ENCODE results near the gene UCK1. TPM values are rescaled to one million over a fixed set of nuclear protein-coding genes. Genes with fewer than 3 reads are reported as not detected.

The UCK1 gene
- total and polyA plus RNA-seq, 2 of the 4 experiments (the other 2 are of a cell fraction): 17.9 to 21.4 TPM

DNA sequence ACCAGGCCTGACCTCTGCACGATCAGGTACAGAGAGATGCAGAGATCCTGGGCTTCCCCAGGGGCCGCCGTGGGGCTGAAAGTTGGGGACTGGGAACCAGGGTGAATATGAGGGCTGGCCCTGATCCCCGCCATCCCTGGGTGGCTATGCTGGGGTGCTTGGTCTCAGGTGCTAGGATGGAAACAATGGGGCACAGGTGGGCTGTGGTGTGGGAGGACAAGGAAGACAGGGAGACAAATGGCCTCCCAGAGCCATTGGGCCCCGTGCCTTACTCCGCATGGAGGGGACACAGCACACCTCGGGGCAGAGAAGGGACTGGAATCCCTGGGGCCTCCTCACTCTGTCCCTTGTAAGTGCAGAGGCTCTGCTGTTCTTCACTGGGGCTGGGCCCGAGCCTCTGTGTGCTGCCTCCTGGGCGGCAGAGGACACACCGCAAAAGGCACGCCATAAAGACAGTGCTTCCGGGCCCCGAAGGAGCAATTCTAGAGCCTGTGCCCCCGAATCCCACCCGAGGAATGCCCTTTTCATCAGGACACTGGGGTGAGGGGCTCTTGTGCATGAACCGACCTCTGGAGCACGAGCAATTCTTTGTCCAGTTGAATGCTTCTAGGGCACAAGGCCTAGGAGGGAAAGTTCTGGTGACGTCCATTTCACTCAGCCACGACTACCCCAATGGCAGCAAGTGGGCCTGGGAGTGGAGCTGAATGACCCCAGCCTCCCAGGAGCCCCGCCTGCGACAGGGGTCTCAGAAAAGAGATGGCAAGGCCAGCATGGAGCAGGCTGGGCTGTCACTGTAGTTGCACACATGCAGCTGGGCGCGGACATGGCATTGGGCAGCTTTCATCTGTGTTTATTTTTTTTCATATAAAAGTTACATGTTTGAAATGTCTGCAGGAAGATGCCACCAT, 45.1 kb upstream of the UCK1 start:
- H2BK5ac ChIP-seq (ENCODE audit: low read depth, low read length, poor library complexity, severe bottlenecking): no peak overlapping the region
- no peaks in the 10 kb centered on the region for H3K79me1 ChIP-seq (ENCODE audit: low read depth in 1 of 2, low read length in 2 of 2)
- no peak overlapping the region for H3K56ac ChIP-seq (ENCODE audit: extremely low read depth, insufficient read depth, low read length)
- H3K4me2 ChIP-seq (ENCODE audit: low read depth, low read length): no peak overlapping the region
- H3K27me3 ChIP-seq (ENCODE audit: control insufficient read depth, insufficient read depth, low read length): no peaks in the 10 kb centered on the region
- no peaks in the 10 kb centered on the region for H3K4me1 ChIP-seq (ENCODE audit: control insufficient read depth, insufficient read depth, low read length)
- 95% methylated on average over 13 of the region's 23 CpGs; no CpG with 5 or more reads in 1 of the 2 experiments for WGBS, 2 experiments (ENCODE audit: extremely low coverage in 2 of 2, insufficient read length in 1 of 2)
- H2AK9ac ChIP-seq (replicated peaks; ENCODE audit: low read depth, low read length, poor library complexity): peak overlapping the region; percentile 50
- BruUV-seq (replicated peaks): no TSS peak
- POLR2A ChIA-PET (ENCODE audit: unreplicated experiment): no interaction called here
- no peak overlapping the region for H4K5ac ChIP-seq (ENCODE audit: low read depth, low read length)
- no peak overlapping the region for H3K27ac ChIP-seq (ENCODE audit: insufficient read depth, low read length)
- H2BK20ac ChIP-seq (ENCODE audit: low read depth, low read length): no peak overlapping the region
- CTCF ChIA-PET: no interaction called here
- no peak overlapping the region for H3K14ac ChIP-seq (replicated peaks; ENCODE audit: low read depth, low read length)
- intact Hi-C loops (cut with micrococcal nuclease): no loop called here
- H2BK15ac ChIP-seq (ENCODE audit: low read depth, low read length): no peak overlapping the region
- no peak overlapping the region for H2BK120ac ChIP-seq (ENCODE audit: low read depth, low read length)
- H4K20me1 ChIP-seq (ENCODE audit: insufficient read depth, low read length): no peaks in the 10 kb centered on the region
- H2AFZ ChIP-seq (replicated peaks; ENCODE audit: low read length, poor library complexity): no peak overlapping the region
- DNase-seq: no peak
- dilution Hi-C loops (cut with HindIII; ENCODE audit: low sequenced_read_pairs, unreplicated experiment): no loop called here
- no peaks in the 10 kb centered on the region for H3K9me3 ChIP-seq (ENCODE audit: control insufficient read depth, insufficient read depth, low read length)
- no peak overlapping the region for H3K9ac ChIP-seq (ENCODE audit: low read depth, low read length)
- H3K23ac ChIP-seq (ENCODE audit: low read depth, low read length): no peak overlapping the region
- no peak overlapping the region for H3K4ac ChIP-seq (ENCODE audit: low read depth, low read length)
- no peak overlapping the region for H2AK5ac ChIP-seq (ENCODE audit: low read depth, low read length)
- 0 out of 2 replicates have a peak, but pooled peaks cover 3% of the 10 kb centered on the region for H3K9me1 ChIP-seq (ENCODE audit: insufficient read depth, low read length)
- ATAC-seq (ENCODE audit: low read depth): no peak
- H3K4me3 ChIP-seq (ENCODE audit: insufficient read depth, low read depth, low read length): no peak overlapping the region
- no peak for TF ChIP-seq RFX5 (IDR thresholded peaks at IDR 0.05; ENCODE audit: low read depth, low read length)
- no peak for TF ChIP-seq BHLHE40 (IDR thresholded peaks at IDR 0.05; ENCODE audit: low read depth, low read length)
- TF ChIP-seq, protein P1, sequence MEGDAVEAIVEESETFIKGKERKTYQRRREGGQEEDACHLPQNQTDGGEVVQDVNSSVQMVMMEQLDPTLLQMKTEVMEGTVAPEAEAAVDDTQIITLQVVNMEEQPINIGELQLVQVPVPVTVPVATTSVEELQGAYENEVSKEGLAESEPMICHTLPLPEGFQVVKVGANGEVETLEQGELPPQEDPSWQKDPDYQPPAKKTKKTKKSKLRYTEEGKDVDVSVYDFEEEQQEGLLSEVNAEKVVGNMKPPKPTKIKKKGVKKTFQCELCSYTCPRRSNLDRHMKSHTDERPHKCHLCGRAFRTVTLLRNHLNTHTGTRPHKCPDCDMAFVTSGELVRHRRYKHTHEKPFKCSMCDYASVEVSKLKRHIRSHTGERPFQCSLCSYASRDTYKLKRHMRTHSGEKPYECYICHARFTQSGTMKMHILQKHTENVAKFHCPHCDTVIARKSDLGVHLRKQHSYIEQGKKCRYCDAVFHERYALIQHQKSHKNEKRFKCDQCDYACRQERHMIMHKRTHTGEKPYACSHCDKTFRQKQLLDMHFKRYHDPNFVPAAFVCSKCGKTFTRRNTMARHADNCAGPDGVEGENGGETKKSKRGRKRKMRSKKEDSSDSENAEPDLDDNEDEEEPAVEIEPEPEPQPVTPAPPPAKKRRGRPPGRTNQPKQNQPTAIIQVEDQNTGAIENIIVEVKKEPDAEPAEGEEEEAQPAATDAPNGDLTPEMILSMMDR (conservative IDR thresholded peaks at IDR 0.05; ENCODE audit: low read depth, low read length): no peak
- TF ChIP-seq, protein P2, sequence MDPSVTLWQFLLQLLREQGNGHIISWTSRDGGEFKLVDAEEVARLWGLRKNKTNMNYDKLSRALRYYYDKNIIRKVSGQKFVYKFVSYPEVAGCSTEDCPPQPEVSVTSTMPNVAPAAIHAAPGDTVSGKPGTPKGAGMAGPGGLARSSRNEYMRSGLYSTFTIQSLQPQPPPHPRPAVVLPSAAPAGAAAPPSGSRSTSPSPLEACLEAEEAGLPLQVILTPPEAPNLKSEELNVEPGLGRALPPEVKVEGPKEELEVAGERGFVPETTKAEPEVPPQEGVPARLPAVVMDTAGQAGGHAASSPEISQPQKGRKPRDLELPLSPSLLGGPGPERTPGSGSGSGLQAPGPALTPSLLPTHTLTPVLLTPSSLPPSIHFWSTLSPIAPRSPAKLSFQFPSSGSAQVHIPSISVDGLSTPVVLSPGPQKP (IDR thresholded peaks at IDR 0.05; ENCODE audit: borderline replicate concordance, low read depth, low read length): no peak
- TF ChIP-seq CHD1 (IDR thresholded peaks at IDR 0.05; ENCODE audit: low read depth, low read length): no peak
- no peak for TF ChIP-seq RCOR1 (IDR thresholded peaks at IDR 0.05; ENCODE audit: insufficient replicate concordance, low read length)
- TF ChIP-seq, protein P3, sequence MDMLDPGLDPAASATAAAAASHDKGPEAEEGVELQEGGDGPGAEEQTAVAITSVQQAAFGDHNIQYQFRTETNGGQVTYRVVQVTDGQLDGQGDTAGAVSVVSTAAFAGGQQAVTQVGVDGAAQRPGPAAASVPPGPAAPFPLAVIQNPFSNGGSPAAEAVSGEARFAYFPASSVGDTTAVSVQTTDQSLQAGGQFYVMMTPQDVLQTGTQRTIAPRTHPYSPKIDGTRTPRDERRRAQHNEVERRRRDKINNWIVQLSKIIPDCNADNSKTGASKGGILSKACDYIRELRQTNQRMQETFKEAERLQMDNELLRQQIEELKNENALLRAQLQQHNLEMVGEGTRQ (IDR thresholded peaks at IDR 0.05; ENCODE audit: low read depth, low read length): no peak
- TF ChIP-seq CEBPB (IDR thresholded peaks at IDR 0.05; ENCODE audit: low read depth, low read length): no peak
- TF ChIP-seq SMC3 (IDR thresholded peaks at IDR 0.05; ENCODE audit: low read depth, low read length): no peak
- H4K8ac ChIP-seq (ENCODE audit: low read depth in 2 of 2, low read length in 2 of 2): no peak overlapping the region
- peaks cover 37% of the 10 kb centered on the region for H3K36me3 ChIP-seq (ENCODE audit: control insufficient read depth, insufficient read depth, low read length)
- in situ Hi-C loops (cut with MboI; ENCODE audit: low sequenced_read_pairs): loop anchor here (25.0 kb wide), 1 partner anchor 686 kb away; no protein-coding TSS in a partner anchor
- H4K91ac ChIP-seq (ENCODE audit: insufficient read depth, low read depth, low read length): no peak overlapping the region
- H3K18ac ChIP-seq (ENCODE audit: low read depth, low read length): no peak overlapping the region
